GM19455 (cell line): ENCODE results near the gene CA4.
"Not testable (repeated sequence)": the region's sequence is repeated elsewhere in the genome, so short reads cannot be mapped to it uniquely, and the experiment has no call there.

Source experiments
- ATAC-seq: cut with Tn5 transposase; IDR thresholded peaks from one replicate; pipeline ENCODE4 v1.9.1; 2021; ENCODE audit not compliant: unreplicated experiment

CA4 gene

GRCh38 chr17:60149691-60150582 lies at the start of gene CA4:
TSS of gene CA4 (plus strand) at chr17:60149973. CDS start at chr17:60150035, 62 bp downstream.
- ATAC-seq: no peak

DNA sequence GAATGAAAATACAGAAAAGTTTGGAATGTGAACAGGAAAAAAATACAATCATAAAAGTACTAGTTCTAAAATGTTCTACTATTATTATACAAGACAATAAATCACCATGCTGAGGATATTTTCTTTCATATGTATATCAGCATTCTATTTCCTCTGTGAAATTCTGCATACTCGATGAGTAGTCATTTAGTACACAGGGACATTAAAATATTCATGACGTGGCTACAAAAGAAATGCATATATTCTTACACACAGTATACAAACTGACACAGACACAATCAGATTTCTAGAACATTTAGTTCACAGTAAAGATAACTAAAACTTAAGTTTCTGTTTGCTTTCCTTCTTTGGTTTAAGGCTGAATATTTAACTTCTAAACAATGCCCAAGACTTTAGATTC lies 49.2 kb upstream of the CA4 start:
- not testable (repeated sequence) for ATAC-seq

DNA sequence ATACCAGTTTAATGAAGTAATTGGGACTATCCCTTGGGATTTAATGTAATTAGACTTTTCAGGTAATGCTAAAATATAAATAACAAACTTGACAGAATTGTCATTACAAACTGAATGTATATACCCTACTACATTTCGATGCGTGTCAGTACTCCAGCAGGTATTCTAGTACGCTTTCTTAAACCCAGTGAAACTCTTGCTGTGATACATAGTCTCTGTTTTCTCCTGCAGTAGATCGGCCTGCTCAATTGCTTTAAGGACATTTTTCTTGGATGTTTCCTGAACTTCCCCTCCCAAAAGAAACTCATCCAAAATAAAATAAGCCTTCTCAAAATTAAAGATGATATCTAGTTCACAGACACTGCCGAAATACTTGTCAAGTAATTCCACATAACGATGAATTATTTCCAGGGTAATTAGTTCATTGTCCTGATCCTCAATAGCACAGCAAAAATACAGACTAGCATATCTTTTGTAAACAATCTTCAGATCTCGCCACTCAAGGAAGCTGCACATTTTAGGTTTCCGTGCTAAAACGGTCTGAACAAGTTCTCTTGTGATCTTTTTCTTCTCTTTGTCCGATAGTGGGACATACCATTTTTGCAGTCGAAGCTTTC lies 47.6 kb upstream of the CA4 start:
- ATAC-seq: not testable (repeated sequence)

GRCh38 chr17:60102632-60103096 lies 47.1 kb upstream of the CA4 start:
- ATAC-seq: no peak

DNA sequence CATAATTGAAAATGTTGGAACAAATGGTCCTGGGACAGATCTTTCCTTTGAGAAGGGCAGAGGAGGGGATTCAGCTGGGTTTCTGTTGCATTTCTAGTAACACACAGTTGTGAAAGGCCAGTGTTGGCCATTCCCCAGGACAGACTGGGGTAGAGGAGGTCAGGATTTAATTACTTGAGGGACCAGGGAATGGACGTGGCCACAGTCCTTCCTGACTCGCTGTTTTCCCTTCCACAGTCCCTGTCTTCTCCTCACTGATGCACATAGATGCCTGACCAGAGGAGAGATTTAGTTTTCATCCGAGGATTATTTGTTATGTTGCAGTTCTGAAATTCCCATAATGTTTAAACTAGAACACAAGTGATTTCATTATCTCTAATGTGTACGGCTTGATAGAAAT lies 45.8 kb upstream of the CA4 start:
- no peak for ATAC-seq

GRCh38 chr17:60106340-60107059 lies 43.3 kb upstream of the CA4 start:
- no peak for ATAC-seq

DNA sequence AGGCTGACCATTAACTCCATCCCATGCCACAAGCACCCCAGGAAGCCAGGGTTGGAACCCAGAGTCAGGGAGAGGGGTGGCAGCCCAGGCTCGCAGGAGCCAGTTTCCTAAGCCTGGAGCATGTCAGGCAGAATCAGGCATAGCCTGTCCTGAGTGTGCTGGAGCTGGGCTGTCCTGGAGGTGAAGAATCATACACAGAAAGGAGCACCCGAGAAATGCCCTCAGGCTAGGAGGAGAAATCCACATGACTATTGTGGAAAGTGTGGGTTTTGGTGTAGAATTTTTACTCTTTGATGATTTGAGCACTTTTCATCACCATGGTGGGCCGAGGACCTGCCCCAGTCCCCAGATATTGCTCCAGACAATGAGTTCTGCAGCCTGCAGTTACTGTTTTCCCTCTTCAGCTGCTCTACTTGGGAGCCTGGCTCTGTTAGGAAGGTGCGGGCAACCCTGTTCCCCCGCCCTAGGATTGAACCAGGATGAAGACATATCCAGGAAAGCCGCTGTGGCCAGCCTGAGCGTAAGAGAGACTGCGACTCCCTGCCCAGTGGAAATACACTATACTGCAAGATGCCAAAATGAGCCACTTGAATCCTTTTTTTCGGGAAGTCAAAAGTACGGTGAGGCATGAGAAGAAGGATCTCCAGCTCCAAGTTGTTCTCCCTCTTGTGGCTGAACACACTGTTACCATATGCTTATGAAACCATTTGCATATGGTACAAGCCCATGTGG lies 42.1 kb upstream of the CA4 start:
- no peak for ATAC-seq

GRCh38 chr17:60108309-60108708 lies 41.5 kb upstream of the CA4 start:
- ATAC-seq: not testable (repeated sequence)

DNA sequence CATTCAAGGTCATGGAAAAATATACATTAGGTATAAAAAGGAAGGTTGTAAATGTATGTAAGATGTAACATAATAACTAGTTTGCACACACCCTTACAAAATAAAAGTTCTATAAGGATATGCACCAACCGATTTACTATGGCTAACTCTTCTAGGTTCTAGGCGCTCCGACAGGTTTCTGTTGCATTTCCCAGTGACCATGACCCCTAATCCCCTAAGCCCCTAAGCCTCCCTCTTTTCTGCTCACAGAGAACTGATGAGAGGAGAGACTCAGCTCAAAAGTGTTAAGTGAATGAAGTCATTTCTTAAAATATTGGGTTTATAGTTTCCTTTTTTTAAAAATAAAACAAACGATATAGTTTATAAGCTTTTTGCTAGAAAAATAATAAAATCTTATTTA lies 41.1 kb upstream of the CA4 start:
- no peak for ATAC-seq

DNA sequence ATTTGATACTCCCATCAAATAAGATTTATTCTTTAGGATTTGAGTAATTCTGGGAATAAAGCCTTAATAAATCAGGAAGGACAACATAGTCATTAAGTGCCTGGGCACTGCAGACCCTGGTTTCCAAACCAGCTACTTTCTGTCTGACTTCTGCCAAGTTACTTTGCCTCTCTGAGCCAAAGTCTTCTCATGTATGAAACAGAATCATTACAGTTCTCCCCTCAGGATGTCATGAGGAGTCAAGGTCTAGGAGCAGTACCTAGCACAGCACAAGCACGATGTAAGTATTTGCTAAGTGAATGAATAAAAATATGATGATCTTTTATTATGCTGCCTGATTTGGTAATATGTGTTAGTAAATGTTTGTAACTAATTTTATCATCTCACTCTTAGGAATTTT lies 40.6 kb upstream of the CA4 start:
- no peak for ATAC-seq

- no peak for ATAC-seq
Observed at GRCh38 chr17:60110586-60110985, 39.2 kb upstream of the CA4 start.

- not testable (repeated sequence) for ATAC-seq
Observed at GRCh38 chr17:60111661-60112060, 38.1 kb upstream of the CA4 start.

DNA sequence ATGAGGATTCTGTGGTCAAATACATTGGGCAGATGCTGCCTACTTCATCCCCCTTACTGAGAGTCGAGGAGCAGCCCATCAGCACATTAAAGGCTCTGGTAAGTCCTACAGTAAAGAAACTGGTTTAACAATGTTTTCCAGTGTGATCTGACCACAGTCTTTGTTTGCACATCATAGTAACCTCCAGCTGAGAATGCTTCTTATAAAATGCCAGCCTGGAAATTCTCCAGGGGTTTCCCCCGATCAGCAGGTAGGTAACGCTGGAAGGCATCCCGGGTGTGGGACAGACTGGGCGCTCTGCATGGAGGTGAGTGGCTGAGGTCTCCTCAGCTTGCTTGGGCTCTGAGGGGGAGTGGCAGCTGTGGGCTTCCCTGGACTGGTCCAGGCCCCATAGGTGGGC lies 34.4 kb upstream of the CA4 start:
- not testable (repeated sequence) for ATAC-seq

- ATAC-seq: not testable (repeated sequence)
Observed at GRCh38 chr17:60116196-60116595, 33.6 kb upstream of the CA4 start.

DNA sequence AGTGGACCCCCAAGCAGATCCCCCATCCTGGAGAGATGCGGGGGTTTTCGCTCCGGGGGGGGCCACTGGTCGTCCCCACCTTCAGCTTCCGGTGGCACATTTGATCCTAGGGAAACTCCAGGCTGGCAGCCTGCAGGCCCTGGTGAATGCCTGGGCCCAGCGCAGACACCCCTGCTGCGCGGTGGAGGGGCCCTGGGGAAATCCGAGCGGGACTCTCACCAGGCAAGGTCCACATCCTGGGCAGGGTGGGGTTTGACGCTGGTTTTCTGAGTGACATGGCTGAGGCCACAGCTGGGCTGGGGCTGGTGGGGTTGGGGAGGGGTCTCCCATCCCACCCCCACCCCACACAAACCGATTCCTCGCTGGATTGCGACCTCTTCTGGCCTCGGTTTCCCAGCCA lies 30.6 kb upstream of the CA4 start:
- not testable (repeated sequence) for ATAC-seq

- not testable (repeated sequence) for ATAC-seq
Observed at GRCh38 chr17:60119807-60120748, 29.7 kb upstream of the CA4 start.

DNA sequence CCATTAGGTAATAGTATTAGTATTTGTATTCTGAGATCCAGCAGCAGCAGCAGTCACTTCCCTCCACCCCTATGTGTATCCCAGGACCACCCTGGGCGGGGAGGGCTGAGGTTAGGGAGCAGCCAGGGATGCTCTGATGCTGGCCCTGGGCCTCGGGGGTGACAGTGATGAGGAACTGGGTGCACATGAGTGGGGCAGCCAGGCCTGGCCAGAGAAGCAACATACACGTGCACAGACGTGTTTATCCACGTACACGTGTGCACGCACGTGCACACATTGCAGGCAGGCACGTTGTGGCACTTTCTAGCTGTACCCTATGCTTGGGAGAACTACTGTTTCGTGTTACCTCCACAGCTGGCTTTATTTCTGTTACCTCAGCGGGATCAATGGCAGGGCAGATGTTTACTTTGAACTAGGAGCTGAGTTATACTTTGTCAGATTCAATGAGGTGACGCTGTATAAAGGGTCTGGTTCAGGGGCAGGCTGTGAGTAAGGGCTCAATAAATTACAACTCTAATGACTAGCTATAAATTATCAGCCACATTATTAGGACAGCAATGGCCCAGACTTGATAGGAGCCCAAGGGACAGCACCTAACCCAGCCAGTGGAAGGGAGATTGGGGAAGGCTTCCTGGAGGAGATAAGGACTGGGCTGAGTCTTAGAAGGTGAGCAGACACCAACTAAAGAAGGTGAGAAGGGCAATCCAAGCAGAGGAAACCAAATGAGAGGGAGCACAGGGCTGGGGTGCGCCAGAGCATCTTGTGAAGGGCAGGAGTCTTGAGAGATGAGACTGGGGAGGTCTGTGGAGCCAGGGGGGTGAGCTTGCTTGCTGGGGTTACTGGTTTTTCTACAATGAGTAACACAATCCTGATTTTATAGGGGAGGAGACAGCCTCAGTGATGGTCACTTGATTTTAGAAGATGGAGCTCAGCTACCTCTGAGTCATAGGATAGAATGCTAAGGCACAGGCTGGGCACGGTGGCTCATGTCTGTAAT lies 22.4 kb upstream of the CA4 start:
- no peak for ATAC-seq

DNA sequence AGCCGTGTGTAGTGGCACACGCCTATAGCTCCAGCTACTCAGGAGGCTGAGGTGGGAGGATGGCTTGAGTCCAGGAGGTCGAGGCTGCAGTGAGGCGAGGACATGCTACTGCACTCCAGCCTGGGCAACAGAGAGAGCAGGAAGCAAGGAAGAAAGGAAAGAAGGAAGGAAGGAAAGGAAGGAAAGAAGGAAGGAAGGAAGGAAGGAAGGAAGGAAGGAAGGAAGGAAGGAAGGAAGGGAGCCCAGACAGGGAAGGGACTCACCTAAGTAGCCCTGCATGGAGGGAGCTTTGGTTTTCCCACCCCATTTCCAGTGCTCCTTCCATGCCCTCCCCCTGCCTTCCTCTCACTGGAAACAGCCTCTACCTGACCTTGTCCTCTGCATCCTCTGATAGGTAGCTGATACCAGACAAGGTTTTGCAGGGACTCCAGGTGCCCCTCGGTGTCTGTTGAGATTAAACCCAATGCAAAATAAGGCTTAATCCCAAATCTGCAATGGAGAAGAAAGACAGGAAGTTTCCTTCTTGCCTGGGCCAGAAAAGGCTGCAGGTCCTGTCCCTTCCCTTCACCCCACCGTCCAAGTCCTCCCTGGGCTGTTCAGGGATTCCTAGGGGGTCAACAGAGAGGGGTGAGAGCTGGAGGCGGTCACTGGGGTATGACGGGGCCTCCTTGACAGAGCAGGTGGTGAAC lies 21.5 kb upstream of the CA4 start:
- no peak for ATAC-seq
